ENCODE data around the gene ATP11A.

Gene ATP11A

DNA sequence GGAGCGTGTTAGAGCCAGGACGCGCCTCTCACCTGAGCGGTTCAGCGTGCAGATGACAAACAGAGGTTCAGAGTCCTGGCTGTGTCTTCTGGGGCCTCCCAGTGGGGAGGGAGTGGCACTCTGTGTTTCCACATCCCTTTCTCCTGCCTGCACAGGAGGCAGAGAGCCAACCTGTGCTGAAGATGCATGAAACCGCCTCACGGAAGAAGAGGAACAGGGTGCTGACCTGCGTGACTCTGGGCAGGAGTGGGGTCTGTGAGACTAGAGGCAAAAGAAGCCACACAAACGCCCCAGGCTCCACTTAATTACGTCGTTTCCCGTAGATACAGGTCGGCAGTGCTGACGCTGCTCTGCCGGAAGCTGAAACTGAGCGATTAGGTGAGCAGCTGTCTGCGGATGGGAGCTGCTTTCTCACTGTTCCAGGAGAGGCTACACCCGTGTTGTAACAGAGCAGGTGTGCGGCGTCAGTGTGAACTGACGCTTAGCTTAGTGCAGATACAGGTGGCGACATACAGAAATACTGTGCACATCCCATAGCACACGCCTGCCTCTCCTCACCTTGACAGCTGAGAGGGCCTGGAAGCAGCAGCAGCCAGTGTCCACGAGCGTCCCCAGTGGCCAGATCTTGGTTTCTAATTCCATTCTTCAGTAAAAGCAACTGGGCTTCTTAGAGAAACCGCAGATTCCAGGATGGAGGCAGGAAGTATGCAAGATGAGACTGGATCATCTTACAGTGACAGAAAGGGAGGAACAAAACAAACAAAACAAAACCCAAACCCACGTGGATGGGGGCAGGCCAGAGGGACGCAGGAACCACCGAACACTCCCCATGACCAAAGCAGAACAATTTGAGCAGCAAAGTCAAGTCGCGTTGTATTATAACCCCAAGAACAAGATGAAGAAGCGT lies 241.4 kb downstream of the ATP11A start:
- Histone ChIP-seq H4K8ac (ENCODE audit: low read depth, low read length) (no peak overlapping the region), H3K4me2 (ENCODE audit: low read length) (no peak overlapping the region), H3K79me2 (ENCODE audit: control insufficient read depth, insufficient read depth, low read length, poor library complexity) (no peaks in the 10 kb centered on the region)

DNA sequence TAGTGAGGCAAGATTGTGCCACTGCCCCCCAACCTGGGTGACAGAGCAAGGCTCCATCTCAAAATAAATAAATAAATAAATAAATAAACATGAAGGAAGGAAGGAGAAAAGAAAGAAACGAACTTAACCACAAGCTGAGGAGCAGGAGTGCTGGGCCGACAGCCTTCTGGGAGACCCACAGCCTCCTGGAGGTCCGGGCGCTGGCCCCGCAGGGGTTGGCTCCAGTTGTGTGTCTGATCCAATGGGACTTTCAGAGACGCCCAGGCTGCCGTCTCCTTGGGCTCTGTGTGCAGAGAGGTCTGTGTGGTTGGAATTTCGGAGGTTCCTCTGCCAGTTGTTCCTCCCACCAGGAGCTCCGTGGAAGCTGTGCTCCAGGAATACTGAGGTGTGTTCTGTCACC lies 243.1 kb downstream of the ATP11A start:
- H4K91ac ChIP-seq (ENCODE audit: low read depth, low read length) = no peak overlapping the region
- H2BK5ac ChIP-seq (ENCODE audit: low read depth, low read length, poor library complexity) = no peak overlapping the region
- H3K79me1 ChIP-seq (ENCODE audit: low read length) = no peaks in the 10 kb centered on the region
- no peak overlapping the region for H2AK5ac ChIP-seq (ENCODE audit: low read length)
- no peak overlapping the region for H3K18ac ChIP-seq (ENCODE audit: low read length)
- no peak overlapping the region for H2BK120ac ChIP-seq (ENCODE audit: insufficient read depth, low read length, poor library complexity)
- H3K4me2 ChIP-seq (ENCODE audit: low read length) = no peak overlapping the region
- H4K8ac ChIP-seq (ENCODE audit: low read depth, low read length) = no peak overlapping the region
- WGBS (ENCODE audit: extremely low coverage, insufficient coverage, insufficient read length) = no CpG with 5 or more reads among the region's 9 CpGs
- H3K4me3 ChIP-seq (ENCODE audit: low read depth, low read length) = no peak overlapping the region
- H3K36me3 ChIP-seq (ENCODE audit: control insufficient read depth in 1 of 2, insufficient read depth in 2 of 2, low read length in 2 of 2) = no peaks in the 10 kb centered on the region
- no peak overlapping the region for H3K9ac ChIP-seq (ENCODE audit: low read length)
- no peak overlapping the region for H2AFZ ChIP-seq (ENCODE audit: insufficient read depth, low read length, poor library complexity)
- no peaks in the 10 kb centered on the region for H3K4me1 ChIP-seq (ENCODE audit: control insufficient read depth in 1 of 2, insufficient read depth in 2 of 2, low read length in 2 of 2)
- no peak overlapping the region for H4K12ac ChIP-seq (ENCODE audit: low read depth, low read length)
- peaks cover 2% of the 10 kb centered on the region for H3K9me3 ChIP-seq (ENCODE audit: insufficient read depth, low read depth, low read length)
- no peak overlapping the region for H3K23ac ChIP-seq (ENCODE audit: low read length)
- no peak for DNase-seq
- no peak overlapping the region for H3K4ac ChIP-seq (ENCODE audit: low read depth, low read length)
- no peaks in the 10 kb centered on the region for H3K27me3 ChIP-seq (ENCODE audit: insufficient read depth, low read length)
- H2BK12ac ChIP-seq (ENCODE audit: low read length) = no peak overlapping the region
- H3K14ac ChIP-seq (ENCODE audit: low read length) = no peak overlapping the region
- no peaks in the 10 kb centered on the region for H3K79me2 ChIP-seq (ENCODE audit: control insufficient read depth, insufficient read depth, low read length, poor library complexity)
- H3K27ac ChIP-seq (ENCODE audit: low read depth, low read length) = no peak overlapping the region

More for the DNA sequence above, 241.4 kb downstream of the ATP11A start:
- Histone ChIP-seq H3K14ac (ENCODE audit: low read length) (no peak overlapping the region), H3K4me1 (ENCODE audit: control insufficient read depth in 1 of 2, insufficient read depth in 2 of 2, low read length in 2 of 2) (no peaks in the 10 kb centered on the region), H3K18ac (ENCODE audit: low read length) (no peak overlapping the region), H3K23ac (ENCODE audit: low read length) (no peak overlapping the region), H2AK5ac (ENCODE audit: low read length) (no peak overlapping the region), H2BK5ac (ENCODE audit: low read depth, low read length, poor library complexity) (no peak overlapping the region), H3K27me3 (ENCODE audit: insufficient read depth, low read length) (no peaks in the 10 kb centered on the region), H3K27ac (ENCODE audit: low read depth, low read length) (no peak overlapping the region), H3K4ac (ENCODE audit: low read depth, low read length) (no peak overlapping the region), H4K12ac (ENCODE audit: low read depth, low read length) (no peak overlapping the region), H2AFZ (ENCODE audit: insufficient read depth, low read length, poor library complexity) (no peak overlapping the region), H3K9ac (ENCODE audit: low read length) (no peak overlapping the region), H3K4me3 (ENCODE audit: low read depth, low read length) (no peak overlapping the region), H3K9me3 (ENCODE audit: insufficient read depth, low read depth, low read length) (peaks cover 3% of the 10 kb centered on the region), H2BK120ac (ENCODE audit: insufficient read depth, low read length, poor library complexity) (no peak overlapping the region), H2BK12ac (ENCODE audit: low read length) (no peak overlapping the region), H3K79me1 (ENCODE audit: low read length) (no peaks in the 10 kb centered on the region), H4K91ac (ENCODE audit: low read depth, low read length) (no peak overlapping the region), H3K36me3 (ENCODE audit: control insufficient read depth in 1 of 2, insufficient read depth in 2 of 2, low read length in 2 of 2) (no peaks in the 10 kb centered on the region)
- peak; percentile 58 to 71 for DNase-seq
- WGBS (ENCODE audit: extremely low coverage, insufficient coverage, insufficient read length) = no CpG with 5 or more reads among the region's 32 CpGs

GRCh38 chr13:112933649-112934048 lies 243.8 kb downstream of the ATP11A start:
- H3K27me3 ChIP-seq (ENCODE audit: insufficient read depth, low read length) = no peaks in the 10 kb centered on the region
- H3K79me2 ChIP-seq (ENCODE audit: control insufficient read depth, insufficient read depth, low read length, poor library complexity) = no peaks in the 10 kb centered on the region
- H3K4me3 ChIP-seq (ENCODE audit: low read depth, low read length) = no peak overlapping the region
- H3K9ac ChIP-seq (ENCODE audit: low read length) = no peak overlapping the region
- H2AFZ ChIP-seq (ENCODE audit: insufficient read depth, low read length, poor library complexity) = no peak overlapping the region
- no peak for DNase-seq
- H2BK12ac ChIP-seq (ENCODE audit: low read length) = no peak overlapping the region
- no CpG with 5 or more reads among the region's 7 CpGs for WGBS (ENCODE audit: extremely low coverage, insufficient coverage, insufficient read length)
- no peak overlapping the region for H2AK5ac ChIP-seq (ENCODE audit: low read length)
- H3K36me3 ChIP-seq (ENCODE audit: control insufficient read depth in 1 of 2, insufficient read depth in 2 of 2, low read length in 2 of 2) = no peaks in the 10 kb centered on the region
- H2BK120ac ChIP-seq (ENCODE audit: insufficient read depth, low read length, poor library complexity) = no peak overlapping the region
- H3K27ac ChIP-seq (ENCODE audit: low read depth, low read length) = no peak overlapping the region
- no peaks in the 10 kb centered on the region for H3K79me1 ChIP-seq (ENCODE audit: low read length)
- no peak overlapping the region for H2BK5ac ChIP-seq (ENCODE audit: low read depth, low read length, poor library complexity)
- H4K91ac ChIP-seq (ENCODE audit: low read depth, low read length) = no peak overlapping the region
- no peak overlapping the region for H3K4ac ChIP-seq (ENCODE audit: low read depth, low read length)
- H3K4me2 ChIP-seq (ENCODE audit: low read length) = no peak overlapping the region
- H3K23ac ChIP-seq (ENCODE audit: low read length) = no peak overlapping the region
- no peak overlapping the region for H3K18ac ChIP-seq (ENCODE audit: low read length)
- H3K9me3 ChIP-seq (ENCODE audit: insufficient read depth, low read depth, low read length) = peaks cover 2% of the 10 kb centered on the region
- no peaks in the 10 kb centered on the region for H3K4me1 ChIP-seq (ENCODE audit: control insufficient read depth in 1 of 2, insufficient read depth in 2 of 2, low read length in 2 of 2)
- H3K14ac ChIP-seq (ENCODE audit: low read length) = no peak overlapping the region
- H4K12ac ChIP-seq (ENCODE audit: low read depth, low read length) = no peak overlapping the region
- H4K8ac ChIP-seq (ENCODE audit: low read depth, low read length) = no peak overlapping the region

GRCh38 chr13:112934078-112934477 lies 244.2 kb downstream of the ATP11A start:
- Histone ChIP-seq H3K18ac (ENCODE audit: low read length) (no peak overlapping the region), H3K23ac (ENCODE audit: low read length) (no peak overlapping the region), H4K91ac (ENCODE audit: low read depth, low read length) (no peak overlapping the region), H4K8ac (ENCODE audit: low read depth, low read length) (no peak overlapping the region), H4K12ac (ENCODE audit: low read depth, low read length) (no peak overlapping the region), H3K27me3 (ENCODE audit: insufficient read depth, low read length) (no peaks in the 10 kb centered on the region), H3K79me1 (ENCODE audit: low read length) (no peaks in the 10 kb centered on the region), H3K36me3 (ENCODE audit: control insufficient read depth in 1 of 2, insufficient read depth in 2 of 2, low read length in 2 of 2) (no peaks in the 10 kb centered on the region), H3K4me3 (ENCODE audit: low read depth, low read length) (no peak overlapping the region), H3K4me2 (ENCODE audit: low read length) (no peak overlapping the region), H3K9ac (ENCODE audit: low read length) (no peak overlapping the region), H3K4me1 (ENCODE audit: control insufficient read depth in 1 of 2, insufficient read depth in 2 of 2, low read length in 2 of 2) (no peaks in the 10 kb centered on the region), H2AFZ (ENCODE audit: insufficient read depth, low read length, poor library complexity) (no peak overlapping the region), H3K79me2 (ENCODE audit: control insufficient read depth, insufficient read depth, low read length, poor library complexity) (no peaks in the 10 kb centered on the region), H3K4ac (ENCODE audit: low read depth, low read length) (no peak overlapping the region), H2AK5ac (ENCODE audit: low read length) (no peak overlapping the region), H2BK12ac (ENCODE audit: low read length) (no peak overlapping the region), H2BK5ac (ENCODE audit: low read depth, low read length, poor library complexity) (no peak overlapping the region), H2BK120ac (ENCODE audit: insufficient read depth, low read length, poor library complexity) (no peak overlapping the region), H3K9me3 (ENCODE audit: insufficient read depth, low read depth, low read length) (peaks cover 2% of the 10 kb centered on the region), H3K14ac (ENCODE audit: low read length) (no peak overlapping the region), H3K27ac (ENCODE audit: low read depth, low read length) (no peak overlapping the region)
- no peak for DNase-seq
- WGBS (ENCODE audit: extremely low coverage, insufficient coverage, insufficient read length) = no CpG with 5 or more reads among the region's 6 CpGs
